ENCODE data around the gene DAB2.
"Not testable (repeated sequence)": the region's sequence is repeated elsewhere in the genome, so short reads cannot be mapped to it uniquely, and the experiment has no call there.

DAB2 gene

GRCh38 chr5:39341896-39342295 lies 82.9 kb downstream of the DAB2 start:
- no peaks in the 10 kb centered on the region for H3K27me3 ChIP-seq (ENCODE audit: control insufficient read depth, insufficient read depth, low read length)
- TF ChIP-seq CTCF (IDR thresholded peaks at IDR 0.05) = no peak
- no peak overlapping the region for H3K4me3 ChIP-seq (ENCODE audit: low read depth, low read length)
- no peaks in the 10 kb centered on the region for H3K79me2 ChIP-seq
- H3K36me3 ChIP-seq (ENCODE audit: control insufficient read depth, insufficient read depth, low read length) = no peaks in the 10 kb centered on the region
- H3K9me3 ChIP-seq (ENCODE audit: control insufficient read depth, low read length) = no peaks in the 10 kb centered on the region
- H3K9ac ChIP-seq = no peak overlapping the region
- no peak overlapping the region for H3K4me2 ChIP-seq (ENCODE audit: low read length)
- no peak overlapping the region for H3K27ac ChIP-seq
- no peaks in the 10 kb centered on the region for H3K4me1 ChIP-seq
- no peak overlapping the region for H2AFZ ChIP-seq

GRCh38 chr5:39340506-39340905 lies 84.3 kb downstream of the DAB2 start:
- Histone ChIP-seq H3K4me1 (no peaks in the 10 kb centered on the region), H2AFZ (no peak overlapping the region), H3K4me3 (ENCODE audit: low read depth, low read length) (no peak overlapping the region), H3K79me2 (no peaks in the 10 kb centered on the region), H3K27ac (no peak overlapping the region), H3K4me2 (ENCODE audit: low read length) (no peak overlapping the region), H3K9me3 (ENCODE audit: control insufficient read depth, low read length) (no peaks in the 10 kb centered on the region), H3K36me3 (ENCODE audit: control insufficient read depth, insufficient read depth, low read length) (no peaks in the 10 kb centered on the region), H3K9ac (no peak overlapping the region), H3K27me3 (ENCODE audit: control insufficient read depth, insufficient read depth, low read length) (no peaks in the 10 kb centered on the region)
- no peak for TF ChIP-seq CTCF (IDR thresholded peaks at IDR 0.05)

GRCh38 chr5:39337252-39337915 lies 87.4 kb downstream of the DAB2 start:
- H3K9me3 ChIP-seq (ENCODE audit: control insufficient read depth, low read length) = no peaks in the 10 kb centered on the region
- H3K27me3 ChIP-seq (ENCODE audit: control insufficient read depth, insufficient read depth, low read length) = no peaks in the 10 kb centered on the region
- no peak overlapping the region for H3K4me2 ChIP-seq (ENCODE audit: low read length)
- H3K9ac ChIP-seq = no peak overlapping the region
- H3K4me1 ChIP-seq = no peaks in the 10 kb centered on the region
- H2AFZ ChIP-seq = no peak overlapping the region
- H3K79me2 ChIP-seq = no peaks in the 10 kb centered on the region
- no peak overlapping the region for H3K27ac ChIP-seq
- no peak for TF ChIP-seq CTCF (IDR thresholded peaks at IDR 0.05)
- H3K36me3 ChIP-seq (ENCODE audit: control insufficient read depth, insufficient read depth, low read length) = no peaks in the 10 kb centered on the region
- no peak overlapping the region for H3K4me3 ChIP-seq (ENCODE audit: low read depth, low read length)

GRCh38 chr5:39334296-39334695 lies 90.5 kb downstream of the DAB2 start:
- not testable (repeated sequence) for H3K27ac ChIP-seq; H2AFZ ChIP-seq; H3K4me2 ChIP-seq (ENCODE audit: low read length); H3K4me3 ChIP-seq (ENCODE audit: low read depth, low read length); H3K36me3 ChIP-seq (ENCODE audit: control insufficient read depth, insufficient read depth, low read length); H3K79me2 ChIP-seq; H3K9ac ChIP-seq; H3K9me3 ChIP-seq (ENCODE audit: control insufficient read depth, low read length); H3K27me3 ChIP-seq (ENCODE audit: control insufficient read depth, insufficient read depth, low read length); H3K4me1 ChIP-seq

GRCh38 chr5:39333104-39333503 lies 91.7 kb downstream of the DAB2 start:
- Histone ChIP-seq H3K9ac (no peak overlapping the region), H3K27me3 (ENCODE audit: control insufficient read depth, insufficient read depth, low read length) (no peaks in the 10 kb centered on the region), H3K79me2 (no peaks in the 10 kb centered on the region), H3K4me1 (no peaks in the 10 kb centered on the region), H3K9me3 (ENCODE audit: control insufficient read depth, low read length) (no peaks in the 10 kb centered on the region), H2AFZ (no peak overlapping the region), H3K36me3 (ENCODE audit: control insufficient read depth, insufficient read depth, low read length) (no peaks in the 10 kb centered on the region), H3K4me2 (ENCODE audit: low read length) (no peak overlapping the region), H3K27ac (no peak overlapping the region), H3K4me3 (ENCODE audit: low read depth, low read length) (no peak overlapping the region)
- TF ChIP-seq CTCF (IDR thresholded peaks at IDR 0.05) = no peak
